ENCODE measurements around the gene ZDHHC15.
"Not testable (repeated sequence)": the region's sequence is repeated elsewhere in the genome, so short reads cannot be mapped to it uniquely, and the experiment has no call there.

ZDHHC15 gene

GRCh38 chrX:75421688-75422230 is 101.1 kb downstream of the ZDHHC15 start:
- no peaks in the 10 kb centered on the region for H4K20me1 ChIP-seq (ENCODE audit: insufficient read depth, low read length)
- no peak overlapping the region for H2AFZ ChIP-seq (ENCODE audit: low read length)

DNA sequence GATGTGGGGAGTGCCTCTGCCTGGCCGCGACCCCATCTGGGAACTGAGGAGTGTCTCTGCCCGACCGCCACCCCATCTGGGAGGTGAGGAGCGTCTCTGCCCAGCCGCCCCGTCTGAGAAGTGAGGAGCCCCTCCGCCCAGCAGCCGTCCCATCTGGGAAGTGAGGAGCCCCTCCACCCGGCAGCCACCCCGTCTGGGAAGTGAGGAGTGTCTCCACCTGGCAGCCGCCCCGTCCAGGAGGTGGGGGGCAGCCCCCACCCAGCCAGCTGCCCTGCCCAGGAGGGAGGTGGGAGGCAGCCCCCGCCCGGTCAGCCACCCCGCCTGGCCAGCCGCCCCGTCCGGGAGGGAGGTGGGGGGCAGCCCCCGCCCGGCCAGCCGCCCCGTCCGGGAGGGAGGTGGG is 115.7 kb downstream of the ZDHHC15 start:
- not testable (repeated sequence) for H4K20me1 ChIP-seq (ENCODE audit: insufficient read depth, low read length); H3F3A ChIP-seq (ENCODE audit: insufficient read depth, low read length); H3K79me2 ChIP-seq (ENCODE audit: insufficient read depth, low read length); H3K4me3 ChIP-seq (ENCODE audit: low read depth, low read length, poor library complexity, severe bottlenecking); H2AFZ ChIP-seq (ENCODE audit: low read length); H3K9ac ChIP-seq (ENCODE audit: low read length); H3K4me1 ChIP-seq (ENCODE audit: insufficient read depth, low read length, severe bottlenecking); H3K9me3 ChIP-seq (ENCODE audit: low read length); H3K27me3 ChIP-seq (ENCODE audit: insufficient read depth, low read length); H3K27ac ChIP-seq (ENCODE audit: low read depth, low read length, poor library complexity, severe bottlenecking); H3K36me3 ChIP-seq (ENCODE audit: insufficient read depth, low read length); H3K9me2 ChIP-seq (ENCODE audit: low read depth, low read length); H3K4me2 ChIP-seq (ENCODE audit: low read length)

More at GRCh38 chrX:75421688-75422230, 101.1 kb downstream of the ZDHHC15 start:
- no peaks in the 10 kb centered on the region for H3K9me2 ChIP-seq (ENCODE audit: low read depth, low read length)
- no peaks in the 10 kb centered on the region for H3K36me3 ChIP-seq (ENCODE audit: insufficient read depth, low read length)
- H3K4me1 ChIP-seq (ENCODE audit: insufficient read depth, low read length, severe bottlenecking): no peaks in the 10 kb centered on the region
- H3K79me2 ChIP-seq (ENCODE audit: insufficient read depth, low read length): no peaks in the 10 kb centered on the region
- no peak overlapping the region for H3K27ac ChIP-seq (ENCODE audit: low read depth, low read length, poor library complexity, severe bottlenecking)
- H3K9ac ChIP-seq (ENCODE audit: low read length): no peak overlapping the region
- no peak overlapping the region for H3K4me2 ChIP-seq (ENCODE audit: low read length)
- H3K4me3 ChIP-seq (ENCODE audit: low read depth, low read length, poor library complexity, severe bottlenecking): no peak overlapping the region
- no peaks in the 10 kb centered on the region for H3K9me3 ChIP-seq (ENCODE audit: low read length)
- no peak for TF ChIP-seq EZH2 (IDR thresholded peaks at IDR 0.05; ENCODE audit: borderline replicate concordance, low read length)
- TF ChIP-seq CTCF (IDR thresholded peaks at IDR 0.05; ENCODE audit: low read length): no peak
- H3K27me3 ChIP-seq (ENCODE audit: insufficient read depth, low read length): no peaks in the 10 kb centered on the region
- H3F3A ChIP-seq (ENCODE audit: insufficient read depth, low read length): no peaks in the 10 kb centered on the region

- no peak overlapping the region for H3K9ac ChIP-seq (ENCODE audit: low read length)
Measured at GRCh38 chrX:75390470-75390869, 132.4 kb downstream of the ZDHHC15 start.

More at GRCh38 chrX:75390470-75390869, 132.4 kb downstream of the ZDHHC15 start:
- TF ChIP-seq CTCF (IDR thresholded peaks at IDR 0.05; ENCODE audit: low read length): no peak
- no peak for TF ChIP-seq EZH2 (IDR thresholded peaks at IDR 0.05; ENCODE audit: borderline replicate concordance, low read length)
- Histone ChIP-seq H4K20me1 (ENCODE audit: insufficient read depth, low read length) (no peaks in the 10 kb centered on the region), H3K9me3 (ENCODE audit: low read length) (no peaks in the 10 kb centered on the region), H3K9me2 (ENCODE audit: low read depth, low read length) (no peaks in the 10 kb centered on the region), H3K27me3 (ENCODE audit: insufficient read depth, low read length) (no peaks in the 10 kb centered on the region), H3K4me3 (ENCODE audit: low read depth, low read length, poor library complexity, severe bottlenecking) (no peak overlapping the region), H3K36me3 (ENCODE audit: insufficient read depth, low read length) (no peaks in the 10 kb centered on the region), H3K4me1 (ENCODE audit: insufficient read depth, low read length, severe bottlenecking) (no peaks in the 10 kb centered on the region), H3K4me2 (ENCODE audit: low read length) (no peak overlapping the region), H3K27ac (ENCODE audit: low read depth, low read length, poor library complexity, severe bottlenecking) (no peak overlapping the region), H3F3A (ENCODE audit: insufficient read depth, low read length) (no peaks in the 10 kb centered on the region), H3K79me2 (ENCODE audit: insufficient read depth, low read length) (no peaks in the 10 kb centered on the region), H2AFZ (ENCODE audit: low read length) (no peak overlapping the region)

All from OCI-LY1 (cell line).